ENCODE results near the gene NFKBIL1. TPM values are rescaled to one million over a fixed set of nuclear protein-coding genes. Genes with fewer than 3 reads are reported as not detected.
"Not testable (repeated sequence)": the region's sequence is repeated elsewhere in the genome, so short reads cannot be mapped to it uniquely, and the experiment has no call there.

NFKBIL1 gene
- polyA plus RNA-seq, 2 of the 4 experiments (the other 2 are of a cell fraction) = 5.2 to 9.0 TPM

- 49% methylated on average over 5 of the region's 5 CpGs for WGBS (ENCODE audit: missing lambda C conversion rate)
- DNase-seq (ENCODE audit: low read depth in 1 of 2, low spot score in 1 of 2) = peak; percentile 29 to 59
- H3K4me1 ChIP-seq, H3K4me3 ChIP-seq, H3K4me2 ChIP-seq, H3K27ac ChIP-seq, FAIRE-seq, ATAC-seq, H3K9me3 ChIP-seq: not testable (repeated sequence)
- CTCF ChIA-PET = interaction anchor here (0.5 to 15.7 kb wide), 12 partner anchors 9 to 95 kb away, joined by 3 to 331 read pairs (median 4); partner anchors contain the start of genes DDX39B, LTB and NCR3
- TF ChIP-seq SMC3 (IDR thresholded peaks at IDR 0.05) (peak; percentile 32; the same call in 1 of the 3 replicates), CTCF (IDR thresholded peaks at IDR 0.05) (peak; percentile 41), RAD21 (conservative IDR thresholded peaks at IDR 0.05 in 1 of 2, IDR thresholded peaks at IDR 0.05 in 1 of 2) (peak; percentile 50 to 74; a peak in 4 of 5 replicates)
- POLR2A ChIA-PET = interaction anchor here (0.6 to 1.1 kb wide), 3 partner anchors 47 to 577 kb away, joined by 3 to 4 read pairs (median 3); partner anchors contain the start of genes ATF6B and HSPA1B
Observed at GRCh38 chr6:31551371-31551770, 4.0 kb downstream of the NFKBIL1 start.

GRCh38 chr6:31556307-31556706, 8.9 kb downstream of the NFKBIL1 start:
- H3K27ac ChIP-seq = no peak overlapping the region
- no peak for TF ChIP-seq HOXB5 (CRISPR knock-in tag; IDR thresholded peaks at IDR 0.05)
- TF ChIP-seq HOXA7 (CRISPR knock-in tag; IDR thresholded peaks at IDR 0.05) = no peak
- TF ChIP-seq HMGXB4 (CRISPR knock-in tag; IDR thresholded peaks at IDR 0.05; ENCODE audit: borderline replicate concordance) = no peak
- no peak for TF ChIP-seq EHF (CRISPR knock-in tag; IDR thresholded peaks at IDR 0.05)
- no peak for TF ChIP-seq ELK1 (IDR thresholded peaks at IDR 0.05; ENCODE audit: low read depth, low read length)
- no peak for TF ChIP-seq MAX (IDR thresholded peaks at IDR 0.05)
- TF ChIP-seq GATA3 (IDR thresholded peaks at IDR 0.05; ENCODE audit: borderline replicate concordance) = no peak
- no peak for TF ChIP-seq NPAS2 (CRISPR knock-in tag; IDR thresholded peaks at IDR 0.05; ENCODE audit: borderline replicate concordance)
- no peak for TF ChIP-seq RCOR1 (IDR thresholded peaks at IDR 0.05; ENCODE audit: low read depth, low read length)
- TF ChIP-seq NR3C1 (IDR thresholded peaks at IDR 0.05) = no peak
- no peak for TF ChIP-seq EP300 (IDR thresholded peaks at IDR 0.05)
- no peak for TF ChIP-seq CTCF (IDR thresholded peaks at IDR 0.05)
- TF ChIP-seq TP53 (CRISPR knock-in tag; IDR thresholded peaks at IDR 0.05) = no peak
- no peak for TF ChIP-seq POLR2AphosphoS2 (conservative IDR thresholded peaks at IDR 0.05; ENCODE audit: low read length)
- no peak for TF ChIP-seq CEBPB (IDR thresholded peaks at IDR 0.05)
- no peak for TF ChIP-seq POLR2A (IDR thresholded peaks at IDR 0.05; ENCODE audit: low read length)
- no peak for TF ChIP-seq CBX2 (IDR thresholded peaks at IDR 0.05; ENCODE audit: borderline replicate concordance, low read depth)
- no peak for TF ChIP-seq BCL3 (IDR thresholded peaks at IDR 0.05)
- TF ChIP-seq RNF2 (IDR thresholded peaks at IDR 0.05; ENCODE audit: borderline replicate concordance, low read depth) = no peak
- ChIA-PET POLR2A (no interaction called here), CTCF (interaction anchor here (1.0 to 2.5 kb wide), 5 partner anchors 8 to 42 kb away, joined by 3 to 10 read pairs (median 6); partner anchors contain the start of gene NFKBIL1)
- H3K4me3 ChIP-seq = no peak overlapping the region
- H3K4me1 ChIP-seq = peaks cover 24% of the 10 kb centered on the region
- 86% methylated on average over 3 of the region's 3 CpGs for WGBS (ENCODE audit: missing lambda C conversion rate)
- FAIRE-seq = no peak
- no peak overlapping the region for H3K4me2 ChIP-seq
- no peak for ATAC-seq
- no peaks in the 10 kb centered on the region for H3K9me3 ChIP-seq
- no peak for DNase-seq (ENCODE audit: low read depth in 1 of 2, low spot score in 1 of 2)
